Measurements from ENCODE around the gene NUP153. TPM values are rescaled to one million over a fixed set of nuclear protein-coding genes. Genes with fewer than 3 reads are reported as not detected.
"Not testable (repeated sequence)": the region's sequence is repeated elsewhere in the genome, so short reads cannot be mapped to it uniquely, and the experiment has no call there.

NUP153 gene
- total RNA-seq, 3 donors from 2014 or later (not counting 1 experiment from before 2014, with no cell fraction given): 67.5 to 74.9 (median 68.0) TPM

DNA sequence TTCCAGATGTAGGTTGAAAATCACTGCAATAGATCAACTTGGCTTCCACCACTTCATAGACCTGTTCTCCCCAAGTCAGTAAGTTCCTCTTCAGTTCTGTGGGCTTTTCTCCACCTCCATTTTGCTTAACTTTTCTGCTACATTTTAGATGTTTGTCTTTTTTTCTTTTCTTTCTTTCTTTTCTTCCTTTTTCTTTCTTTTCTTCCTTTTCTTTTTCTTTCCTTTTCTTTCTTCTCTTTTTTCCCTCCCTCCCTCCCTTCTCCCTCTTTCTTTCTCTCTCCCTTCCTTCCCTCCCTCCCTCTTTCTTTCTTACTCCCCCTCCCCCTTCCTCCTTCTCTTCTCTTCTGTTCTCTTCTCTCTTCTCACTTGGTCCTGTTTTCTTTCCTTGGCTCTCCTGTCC is 113.5 kb downstream of the NUP153 start:
- no peak overlapping the region for H3K27ac Mint-ChIP-seq
- no peaks in the 10 kb centered on the region for H3K27me3 Mint-ChIP-seq (ENCODE audit: low read depth in 2 of 2)
- H3K9me3 Mint-ChIP-seq: no peaks in the 10 kb centered on the region
- no peaks in the 10 kb centered on the region for H3K27me3 ChIP-seq (ENCODE audit: control insufficient read depth, insufficient read depth, low read length)
- H3K4me1 ChIP-seq (ENCODE audit: control insufficient read depth, insufficient read depth, low read length): peaks cover 4% of the 10 kb centered on the region
- H3K4me3 ChIP-seq (ENCODE audit: low read length): no peak overlapping the region
- H3K9me3 ChIP-seq (ENCODE audit: control insufficient read depth, insufficient read depth, low read length): no peaks in the 10 kb centered on the region
- no peaks in the 10 kb centered on the region for H3K36me3 ChIP-seq (ENCODE audit: control insufficient read depth, insufficient read depth, low read length)
- ATAC-seq (no peak), DNase-seq (no peak)
- H3K4me1 Mint-ChIP-seq: peaks cover 0 to 4% of the 10 kb centered on the region in 2 donors
- H3K36me3 Mint-ChIP-seq: no peaks in the 10 kb centered on the region
- H3K4me3 Mint-ChIP-seq: no peak overlapping the region
- no peak overlapping the region for H3K27ac ChIP-seq (ENCODE audit: low read length)
- TF ChIP-seq, protein P1, sequence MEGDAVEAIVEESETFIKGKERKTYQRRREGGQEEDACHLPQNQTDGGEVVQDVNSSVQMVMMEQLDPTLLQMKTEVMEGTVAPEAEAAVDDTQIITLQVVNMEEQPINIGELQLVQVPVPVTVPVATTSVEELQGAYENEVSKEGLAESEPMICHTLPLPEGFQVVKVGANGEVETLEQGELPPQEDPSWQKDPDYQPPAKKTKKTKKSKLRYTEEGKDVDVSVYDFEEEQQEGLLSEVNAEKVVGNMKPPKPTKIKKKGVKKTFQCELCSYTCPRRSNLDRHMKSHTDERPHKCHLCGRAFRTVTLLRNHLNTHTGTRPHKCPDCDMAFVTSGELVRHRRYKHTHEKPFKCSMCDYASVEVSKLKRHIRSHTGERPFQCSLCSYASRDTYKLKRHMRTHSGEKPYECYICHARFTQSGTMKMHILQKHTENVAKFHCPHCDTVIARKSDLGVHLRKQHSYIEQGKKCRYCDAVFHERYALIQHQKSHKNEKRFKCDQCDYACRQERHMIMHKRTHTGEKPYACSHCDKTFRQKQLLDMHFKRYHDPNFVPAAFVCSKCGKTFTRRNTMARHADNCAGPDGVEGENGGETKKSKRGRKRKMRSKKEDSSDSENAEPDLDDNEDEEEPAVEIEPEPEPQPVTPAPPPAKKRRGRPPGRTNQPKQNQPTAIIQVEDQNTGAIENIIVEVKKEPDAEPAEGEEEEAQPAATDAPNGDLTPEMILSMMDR (IDR thresholded peaks at IDR 0.05): no peak
- intact Hi-C loops (cut with micrococcal nuclease): no loop called here

DNA sequence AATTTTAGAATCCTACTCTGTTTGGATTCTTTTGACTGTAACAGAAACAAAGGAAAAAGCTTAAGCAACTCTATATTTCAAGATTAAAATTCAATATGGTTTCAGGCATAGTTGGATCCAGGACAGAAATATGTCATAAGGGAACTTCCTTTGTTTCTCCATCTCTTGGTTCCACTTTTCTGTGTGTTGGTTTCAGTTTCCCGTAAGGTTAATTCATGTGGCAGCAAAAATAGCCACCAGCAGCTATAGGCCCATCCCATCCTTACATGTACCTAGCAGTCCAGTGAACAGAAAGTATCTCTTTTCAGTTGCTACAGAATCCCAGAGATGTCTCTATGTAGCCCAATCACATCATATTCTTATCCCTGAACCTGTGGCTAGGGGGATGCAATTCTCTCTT is 115.4 kb downstream of the NUP153 start:
- peaks cover 5 to 12% of the 10 kb centered on the region in 2 donors for H3K4me1 Mint-ChIP-seq

DNA sequence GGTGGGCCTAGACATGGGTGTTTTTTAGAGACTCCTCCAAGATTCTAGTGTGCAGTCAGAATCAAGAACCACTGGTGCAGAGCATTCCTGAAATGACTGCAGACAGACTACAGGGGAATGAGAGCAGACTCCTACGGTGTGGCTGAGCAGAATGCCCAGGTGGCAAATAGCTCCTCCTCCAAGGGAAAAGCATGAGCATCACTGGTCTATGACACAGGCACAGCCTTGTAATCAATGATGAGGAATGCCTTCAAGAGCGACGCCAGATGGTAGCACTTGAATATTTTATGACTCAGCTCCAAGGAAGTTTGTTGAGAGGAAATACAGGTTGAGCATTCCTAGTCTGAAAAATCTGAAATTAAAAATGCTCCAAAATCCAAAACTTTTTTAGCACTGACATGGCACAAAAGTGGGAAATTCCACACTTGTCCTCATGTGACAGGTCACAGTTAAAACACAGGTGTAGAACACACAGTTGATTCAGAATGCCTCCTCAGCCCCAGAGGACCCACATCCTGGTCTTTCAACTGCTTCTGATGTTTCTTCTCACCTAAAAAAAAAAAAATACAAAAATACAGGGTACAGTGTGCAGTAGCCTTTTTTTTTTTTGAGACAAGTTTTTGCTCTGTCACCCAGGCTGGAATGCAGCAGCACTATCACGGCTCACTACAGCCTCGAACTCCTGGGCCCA is 117.2 kb downstream of the NUP153 start:
- DNase-seq (peak in 1 of 2 donors; percentile 70), ATAC-seq (peak in 1 of 3 donors; percentile 33)
- Mint-ChIP-seq H3K9me3 (no peaks in the 10 kb centered on the region), H3K27ac (no peak overlapping the region), H3K36me3 (no peaks in the 10 kb centered on the region), H3K27me3 (ENCODE audit: low read depth in 2 of 2) (no peaks in the 10 kb centered on the region), H3K4me3 (no peak overlapping the region), H3K4me1 (peaks cover 17 to 18% of the 10 kb centered on the region in 2 donors)
- H3K4me3 ChIP-seq (ENCODE audit: low read length): no peak overlapping the region
- TF ChIP-seq, protein P1 (IDR thresholded peaks at IDR 0.05): no peak
- no peak overlapping the region for H3K27ac ChIP-seq (ENCODE audit: low read length)
- H3K4me1 ChIP-seq (ENCODE audit: control insufficient read depth, insufficient read depth, low read length): peaks cover 14% of the 10 kb centered on the region
- no peaks in the 10 kb centered on the region for H3K36me3 ChIP-seq (ENCODE audit: control insufficient read depth, insufficient read depth, low read length)
- intact Hi-C loops (cut with micrococcal nuclease): no loop called here
- H3K9me3 ChIP-seq (ENCODE audit: control insufficient read depth, insufficient read depth, low read length): no peaks in the 10 kb centered on the region
- WGBS (ENCODE audit: insufficient coverage): 82% methylated on average over 5 of the region's 5 CpGs
- no peaks in the 10 kb centered on the region for H3K27me3 ChIP-seq (ENCODE audit: control insufficient read depth, insufficient read depth, low read length)

More for the DNA sequence above, 115.4 kb downstream of the NUP153 start:
- DNase-seq (no peak), ATAC-seq (peak in 1 of 3 donors; percentile 41)
- Mint-ChIP-seq H3K4me3 (no peak overlapping the region), H3K9me3 (no peaks in the 10 kb centered on the region), H3K27me3 (ENCODE audit: low read depth in 2 of 2) (no peaks in the 10 kb centered on the region), H3K36me3 (no peaks in the 10 kb centered on the region), H3K27ac (peak overlapping the region in 1 of 2 donors; percentile 10)
- H3K4me3 ChIP-seq (ENCODE audit: low read length): no peak overlapping the region
- no peaks in the 10 kb centered on the region for H3K27me3 ChIP-seq (ENCODE audit: control insufficient read depth, insufficient read depth, low read length)
- no peak overlapping the region for H3K27ac ChIP-seq (ENCODE audit: low read length)
- H3K9me3 ChIP-seq (ENCODE audit: control insufficient read depth, insufficient read depth, low read length): no peaks in the 10 kb centered on the region
- TF ChIP-seq, protein P1 (IDR thresholded peaks at IDR 0.05): no peak
- intact Hi-C loops (cut with micrococcal nuclease): no loop called here
- no peaks in the 10 kb centered on the region for H3K36me3 ChIP-seq (ENCODE audit: control insufficient read depth, insufficient read depth, low read length)
- WGBS (ENCODE audit: insufficient coverage): 88% methylated on average over 1 of the region's 1 CpG
- peaks cover 6% of the 10 kb centered on the region for H3K4me1 ChIP-seq (ENCODE audit: control insufficient read depth, insufficient read depth, low read length)

DNA sequence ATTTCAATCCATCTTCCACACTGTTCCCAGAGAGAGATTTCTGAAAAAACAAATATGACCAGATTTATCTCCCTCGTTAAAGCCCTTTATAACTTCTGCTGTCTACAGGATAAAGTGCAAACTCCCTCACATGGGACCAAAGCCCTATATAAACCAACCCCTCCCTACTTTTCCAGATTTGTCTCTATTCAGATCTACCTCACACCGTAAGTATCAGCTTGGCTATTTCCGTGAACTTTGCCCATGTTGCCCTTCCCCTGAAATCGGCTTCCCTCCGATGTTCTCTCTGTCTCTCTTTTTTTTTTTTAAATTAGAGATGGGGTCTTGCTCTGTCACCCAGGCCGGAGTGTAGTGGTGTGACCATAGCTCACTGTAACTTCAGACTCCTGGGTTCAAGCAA is 118.7 kb downstream of the NUP153 start:
- no peaks in the 10 kb centered on the region for H3K27me3 ChIP-seq (ENCODE audit: control insufficient read depth, insufficient read depth, low read length)
- Mint-ChIP-seq H3K4me3 (no peak overlapping the region), H3K36me3 (no peaks in the 10 kb centered on the region), H3K27ac (no peak overlapping the region), H3K27me3 (ENCODE audit: low read depth in 2 of 2) (no peaks in the 10 kb centered on the region), H3K9me3 (no peaks in the 10 kb centered on the region), H3K4me1 (peaks cover 18 to 22% of the 10 kb centered on the region in 2 donors)
- no peaks in the 10 kb centered on the region for H3K9me3 ChIP-seq (ENCODE audit: control insufficient read depth, insufficient read depth, low read length)
- no peak for DNase-seq
- H3K36me3 ChIP-seq (ENCODE audit: control insufficient read depth, insufficient read depth, low read length): no peaks in the 10 kb centered on the region
- H3K27ac ChIP-seq (ENCODE audit: low read length): no peak overlapping the region
- no peak for ATAC-seq
- H3K4me3 ChIP-seq (ENCODE audit: low read length): no peak overlapping the region
- WGBS (ENCODE audit: insufficient coverage): 96% methylated on average over 5 of the region's 6 CpGs
- TF ChIP-seq, protein P1 (IDR thresholded peaks at IDR 0.05): no peak
- peaks cover 14% of the 10 kb centered on the region for H3K4me1 ChIP-seq (ENCODE audit: control insufficient read depth, insufficient read depth, low read length)
- intact Hi-C loops (cut with micrococcal nuclease): no loop called here

DNA sequence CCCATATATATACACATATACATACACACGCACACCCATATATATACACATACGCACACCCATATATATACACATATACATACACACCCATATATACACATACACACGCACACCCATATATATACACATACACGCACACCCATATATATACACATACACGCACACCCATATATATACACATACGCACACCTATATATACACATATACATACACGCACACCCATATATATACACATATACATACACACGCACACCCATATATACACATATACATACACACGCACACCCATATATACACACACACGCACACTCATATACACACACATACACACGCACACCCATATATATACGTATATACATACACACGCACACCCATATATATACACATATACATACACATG is 120.1 kb downstream of the NUP153 start:
- H3K27me3 Mint-ChIP-seq (ENCODE audit: low read depth in 2 of 2); H3K4me3 ChIP-seq (ENCODE audit: low read length); H3K9me3 ChIP-seq (ENCODE audit: control insufficient read depth, insufficient read depth, low read length); DNase-seq; H3K36me3 Mint-ChIP-seq; ATAC-seq; H3K9me3 Mint-ChIP-seq; H3K27ac ChIP-seq (ENCODE audit: low read length); H3K4me3 Mint-ChIP-seq; H3K36me3 ChIP-seq (ENCODE audit: control insufficient read depth, insufficient read depth, low read length); intact Hi-C loops (cut with micrococcal nuclease); H3K27me3 ChIP-seq (ENCODE audit: control insufficient read depth, insufficient read depth, low read length): not testable (repeated sequence)
- peak overlapping the region in 1 of 2 donors; percentile 31 for H3K27ac Mint-ChIP-seq
- H3K4me1 ChIP-seq (ENCODE audit: control insufficient read depth, insufficient read depth, low read length): peaks cover 14% of the 10 kb centered on the region
- peaks cover 18 to 22% of the 10 kb centered on the region in 2 donors for H3K4me1 Mint-ChIP-seq
- WGBS (ENCODE audit: insufficient coverage): 96% methylated on average over 13 of the region's 13 CpGs

Measured in natural killer cell (primary cell).